GM12801 (cell line): ENCODE results near the gene PMEPA1.

Experiments used
- TF ChIP-seq, protein P1 (sequence below): IDR thresholded peaks from one replicate; pipeline ENCODE4 v1.5.1; 2011; ENCODE audit warnings: control low read depth; ENCODE audit not compliant: insufficient read length; ENCODE audit errors: extremely low read depth

PMEPA1 gene

DNA sequence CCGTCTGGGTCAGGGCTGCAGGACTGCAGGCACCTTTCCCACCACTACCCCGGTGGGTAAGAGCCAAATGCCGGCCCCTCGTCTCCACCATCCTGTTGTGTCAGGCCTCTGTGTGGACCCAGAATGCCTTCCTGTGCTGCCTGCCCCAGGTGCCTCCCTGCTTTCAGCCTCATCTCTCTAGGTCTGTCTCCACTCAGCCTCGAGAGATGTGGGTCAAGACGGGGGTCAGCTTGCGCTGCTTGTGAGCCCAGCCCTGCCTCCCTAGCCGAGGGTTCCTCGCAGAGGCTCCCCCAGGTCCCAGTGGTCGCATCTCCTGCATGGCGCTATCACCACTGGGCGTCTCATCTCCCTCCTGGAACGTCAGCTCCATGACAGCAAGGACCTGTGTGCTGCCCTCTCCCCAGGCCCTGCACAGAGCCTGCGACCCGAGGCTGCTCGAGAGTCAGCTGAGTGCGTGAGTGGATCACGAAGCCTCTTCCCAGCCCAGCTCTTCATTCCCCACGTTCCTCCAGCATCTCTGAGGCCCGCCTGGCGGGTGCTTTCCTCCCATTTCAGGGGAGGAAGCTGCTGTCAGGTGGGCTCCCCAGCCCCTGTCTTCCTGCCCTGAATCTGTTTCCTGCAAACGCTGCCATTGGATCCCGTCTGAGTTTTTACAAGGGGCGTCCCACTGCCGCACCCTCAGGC lies 50.8 kb downstream of the PMEPA1 start:
- TF ChIP-seq, protein P1, sequence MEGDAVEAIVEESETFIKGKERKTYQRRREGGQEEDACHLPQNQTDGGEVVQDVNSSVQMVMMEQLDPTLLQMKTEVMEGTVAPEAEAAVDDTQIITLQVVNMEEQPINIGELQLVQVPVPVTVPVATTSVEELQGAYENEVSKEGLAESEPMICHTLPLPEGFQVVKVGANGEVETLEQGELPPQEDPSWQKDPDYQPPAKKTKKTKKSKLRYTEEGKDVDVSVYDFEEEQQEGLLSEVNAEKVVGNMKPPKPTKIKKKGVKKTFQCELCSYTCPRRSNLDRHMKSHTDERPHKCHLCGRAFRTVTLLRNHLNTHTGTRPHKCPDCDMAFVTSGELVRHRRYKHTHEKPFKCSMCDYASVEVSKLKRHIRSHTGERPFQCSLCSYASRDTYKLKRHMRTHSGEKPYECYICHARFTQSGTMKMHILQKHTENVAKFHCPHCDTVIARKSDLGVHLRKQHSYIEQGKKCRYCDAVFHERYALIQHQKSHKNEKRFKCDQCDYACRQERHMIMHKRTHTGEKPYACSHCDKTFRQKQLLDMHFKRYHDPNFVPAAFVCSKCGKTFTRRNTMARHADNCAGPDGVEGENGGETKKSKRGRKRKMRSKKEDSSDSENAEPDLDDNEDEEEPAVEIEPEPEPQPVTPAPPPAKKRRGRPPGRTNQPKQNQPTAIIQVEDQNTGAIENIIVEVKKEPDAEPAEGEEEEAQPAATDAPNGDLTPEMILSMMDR: no peak

DNA sequence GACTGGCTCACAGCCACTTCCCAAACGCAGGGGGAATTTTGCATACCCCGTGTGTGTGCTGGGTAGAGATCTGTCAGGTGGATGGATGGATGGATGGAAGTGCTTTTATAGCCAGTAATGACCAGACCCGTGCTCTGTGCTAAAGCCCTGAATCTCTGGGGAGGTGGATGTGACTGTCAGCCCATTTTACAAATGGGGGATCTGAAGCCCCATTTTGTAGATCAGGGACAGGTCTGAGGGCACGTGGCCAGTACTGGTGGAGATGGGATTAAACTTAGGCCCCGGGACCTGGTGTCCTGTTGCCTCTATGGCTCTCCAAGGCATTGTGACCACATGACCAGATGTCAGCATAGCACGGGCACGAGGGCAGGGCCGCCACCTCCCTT lies 51.4 kb downstream of the PMEPA1 start:
- TF ChIP-seq, protein P1: no peak

DNA sequence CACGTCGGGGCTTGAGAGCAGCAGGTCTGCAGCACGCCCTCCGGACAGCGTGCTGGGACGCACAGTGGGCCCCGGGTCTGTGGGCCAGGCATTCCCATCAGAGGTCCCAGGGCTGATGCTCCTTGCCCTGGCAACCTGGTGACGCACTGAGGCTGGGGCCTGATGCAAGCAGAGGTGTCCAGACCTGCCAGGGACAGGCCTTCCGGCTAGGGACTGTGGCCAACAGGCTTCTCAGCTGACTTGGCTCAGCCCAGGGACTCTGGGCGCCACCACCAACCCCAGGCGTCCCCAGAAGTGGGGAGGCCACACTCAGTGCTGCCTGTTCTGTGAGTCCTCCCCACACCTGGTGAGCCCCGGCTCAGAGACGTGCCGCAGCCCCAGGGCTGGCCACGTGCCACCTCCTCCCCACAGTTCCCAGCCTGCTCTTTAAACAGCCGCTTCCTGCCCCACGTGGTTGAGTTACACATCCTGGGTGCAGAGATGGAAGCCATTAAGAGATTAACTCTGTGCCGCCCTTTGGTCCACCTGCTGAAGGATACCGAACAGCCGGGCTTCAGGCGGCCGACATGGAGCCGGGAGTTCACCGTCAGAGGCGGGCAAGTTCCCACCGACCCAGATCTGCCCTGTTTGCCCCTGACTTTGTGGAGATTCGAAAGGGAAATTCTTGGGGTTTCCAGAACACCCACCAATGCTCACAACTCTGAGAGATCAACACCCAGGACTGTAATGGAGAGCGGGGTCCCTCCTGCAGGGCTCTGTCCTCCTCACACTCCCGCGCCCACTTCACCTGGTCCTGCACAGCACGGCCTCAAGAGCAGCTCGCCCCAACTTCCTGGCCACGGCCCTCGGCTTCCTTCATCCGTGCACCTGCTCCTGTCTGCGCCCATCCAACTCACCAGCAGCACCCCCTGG lies 52.0 kb downstream of the PMEPA1 start:
- TF ChIP-seq, protein P1: no peak

DNA sequence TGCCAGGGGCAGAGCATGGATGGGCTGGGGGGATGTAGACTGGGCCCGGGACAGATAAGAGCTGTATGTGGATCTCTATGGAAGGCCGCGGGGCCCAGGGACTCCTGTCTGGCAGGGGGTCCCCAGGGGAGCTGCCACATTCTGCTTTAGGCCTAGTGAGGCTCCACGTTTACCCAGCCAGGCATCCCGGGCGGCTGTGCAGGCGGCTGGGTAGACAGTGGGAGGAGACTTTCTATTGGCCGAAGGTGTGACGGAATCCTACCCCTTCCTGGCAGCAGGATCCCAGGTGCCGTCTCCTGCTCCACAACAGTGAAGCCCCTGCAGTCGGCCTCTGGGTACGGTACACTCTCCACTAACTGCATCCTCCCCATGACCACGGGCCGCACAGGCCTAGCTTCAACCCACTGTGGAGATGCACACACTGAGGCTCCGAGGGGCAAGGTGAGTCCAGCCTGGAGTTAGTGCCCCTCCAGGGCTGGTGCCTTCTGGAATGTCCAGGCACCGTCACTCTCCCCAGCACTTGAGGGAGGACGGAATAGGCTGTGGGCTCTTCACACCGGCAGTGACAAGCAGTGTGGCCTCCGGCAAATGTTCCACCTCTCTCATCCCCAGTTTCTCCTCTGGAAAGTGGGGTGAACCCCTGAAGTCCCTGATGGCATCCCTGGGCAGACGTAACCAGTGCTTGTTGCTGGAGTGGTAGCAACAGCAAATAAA lies 52.8 kb downstream of the PMEPA1 start:
- TF ChIP-seq, protein P1: no peak

DNA sequence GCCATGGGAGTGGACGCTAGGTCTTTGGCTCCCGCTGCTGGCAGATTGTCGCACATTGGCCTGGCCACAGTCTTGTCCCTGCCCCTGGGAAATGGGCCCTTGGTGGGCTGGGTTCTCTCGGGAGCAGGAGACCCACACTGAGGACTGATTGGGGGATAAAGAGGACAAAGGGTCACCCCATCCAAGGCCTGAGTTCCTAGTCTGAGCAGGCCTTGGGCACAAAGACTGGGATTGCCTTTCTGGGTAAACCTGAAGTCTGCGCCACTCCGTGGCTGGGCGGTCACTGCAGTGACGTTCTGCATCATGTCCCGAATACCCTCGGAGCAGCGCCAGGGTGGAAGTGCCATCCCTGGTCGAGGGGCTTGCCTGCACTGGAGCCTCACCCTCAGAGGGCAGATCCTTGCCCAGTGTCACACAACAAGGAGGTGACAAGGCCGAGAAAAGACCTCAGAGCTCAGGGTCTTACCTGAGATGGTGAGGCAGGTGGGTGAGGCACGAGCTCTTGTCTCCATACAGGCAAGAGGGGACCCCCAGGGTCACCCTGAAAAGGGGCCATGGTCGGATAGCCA lies 53.5 kb downstream of the PMEPA1 start:
- TF ChIP-seq, protein P1: no peak

DNA sequence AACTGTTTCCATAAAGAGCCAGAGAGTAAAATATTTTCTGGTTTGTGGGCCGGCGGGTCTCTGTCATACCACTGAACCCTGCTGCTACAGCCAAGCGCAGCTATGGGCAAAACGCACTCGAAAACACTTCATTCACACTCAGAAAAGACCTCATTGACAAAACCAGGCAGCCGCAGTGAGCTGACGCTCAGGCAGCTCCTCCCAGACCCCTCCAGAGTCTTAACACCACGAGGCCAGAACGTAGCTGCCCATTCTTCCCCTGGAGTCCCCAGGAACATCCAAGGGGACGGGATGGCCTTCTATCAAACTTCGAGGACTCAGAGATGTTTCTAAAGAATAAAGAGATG lies 54.0 kb downstream of the PMEPA1 start:
- TF ChIP-seq, protein P1: no peak

DNA sequence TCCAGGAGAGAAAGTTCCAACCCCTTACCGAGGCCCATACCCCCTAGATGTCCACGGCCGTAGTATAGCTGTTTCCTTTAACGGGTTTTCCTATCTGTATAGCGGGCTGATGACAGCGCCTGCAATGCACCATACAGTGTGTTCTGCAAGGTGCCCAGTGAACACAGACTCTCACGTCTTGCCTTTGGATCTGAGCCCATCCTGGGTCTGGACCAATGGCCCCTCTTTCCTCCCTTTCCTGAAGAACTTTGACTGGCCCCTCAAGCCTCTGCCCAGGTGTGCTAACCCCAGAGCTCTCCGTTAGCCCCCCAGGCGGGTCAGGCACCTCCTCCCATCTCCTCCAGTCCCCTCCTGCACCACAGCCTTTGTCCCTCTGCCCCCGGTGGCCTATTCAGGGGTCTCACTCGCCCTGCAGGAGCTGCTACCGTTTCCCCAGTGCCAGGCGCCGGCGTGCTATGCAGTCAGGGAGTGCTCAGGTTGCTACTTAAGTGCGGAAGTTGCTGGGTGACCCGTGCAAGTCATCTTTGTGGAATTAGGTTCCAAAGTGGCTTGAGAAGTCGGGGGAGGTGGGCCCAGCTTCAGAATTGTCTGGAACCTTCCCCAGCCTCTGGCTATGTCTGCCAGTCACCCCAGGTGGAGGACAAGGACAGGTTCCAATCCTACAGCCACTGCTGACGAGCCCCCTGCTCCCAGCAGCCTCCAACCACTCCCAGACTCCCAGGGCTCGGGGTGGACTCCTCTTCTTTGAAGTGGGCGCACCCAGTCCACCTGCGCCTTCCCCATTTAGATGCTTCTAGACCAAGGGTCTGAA lies 54.6 kb downstream of the PMEPA1 start:
- TF ChIP-seq, protein P1: no peak
